Smooth muscle cell (in vitro differentiated cells): ENCODE results near the gene EDEM1. TPM values are rescaled to one million over a fixed set of nuclear protein-coding genes. Genes with fewer than 3 reads are reported as not detected.

Source experiments
- DNase-seq: peaks from one replicate; lab custom pipeline; 2025; ENCODE audit not compliant: unreplicated experiment; lab: John Stamatoyannopoulos, UW
- H2AFZ ChIP-seq: fragments of 200-600 bp; sonication (generic); 2 replicates; pipeline ENCODE4 v1.6.0; 2016; ENCODE audit warnings: antibody characterized with exemption, low read depth, mild to moderate bottlenecking
- H3F3A ChIP-seq: fragments of 200-600 bp; sonication (generic); 2 replicates; pipeline ENCODE4 v1.6.0; 2017; ENCODE audit warnings: antibody characterized with exemption, low read depth
- H3K27ac ChIP-seq: fragments of 200-600 bp; sonication (generic); 2 replicates; pipeline ENCODE4 v1.5.1; 2016; ENCODE audit warnings: low read depth, mild to moderate bottlenecking
- H3K27me3 ChIP-seq: fragments of 200-600 bp; sonication (generic); 2 replicates; pipeline ENCODE4 v1.6.1; 2016; ENCODE audit warnings: low read depth, mild to moderate bottlenecking
- H3K36me3 ChIP-seq: fragments of 200-600 bp; sonication (generic); 2 replicates; pipeline ENCODE4 v1.5.1; 2016; ENCODE audit warnings: low read depth
- H3K4me1 ChIP-seq: fragments of 200-600 bp; sonication (generic); 2 replicates; pipeline ENCODE4 v1.5.1; 2016; ENCODE audit warnings: low read depth
- H3K4me2 ChIP-seq: fragments of 200-600 bp; sonication (generic); 2 replicates; pipeline ENCODE4 v1.6.0; 2016; ENCODE audit warnings: mild to moderate bottlenecking
- H3K4me3 ChIP-seq: fragments of 200-600 bp; sonication (generic); 2 replicates; pipeline ENCODE4 v1.5.1; 2016; ENCODE audit warnings: mild to moderate bottlenecking
- H3K79me2 ChIP-seq: fragments of 200-600 bp; sonication (generic); 2 replicates; pipeline ENCODE4 v1.6.0; 2016; ENCODE audit warnings: low read depth, mild to moderate bottlenecking
- H3K9ac ChIP-seq: fragments of 200-600 bp; sonication (generic); 2 replicates; pipeline ENCODE4 v1.6.0; 2016; ENCODE audit warnings: low read depth
- H3K9me3 ChIP-seq: fragments of 200-600 bp; sonication (generic); replicated peaks from 2 replicates; pipeline ENCODE4 v1.5.1; 2016; ENCODE audit warnings: low read depth
- H4K20me1 ChIP-seq: fragments of 200-600 bp; sonication (generic); 2 replicates; pipeline ENCODE4 v1.6.0; 2016; ENCODE audit warnings: low read depth
- WGBS: methylation state at CpG from one replicate; pipeline ENCODE4 v1.1.7; 2016; ENCODE audit warnings: low lambda C conversion rate; 5-methylcytosine and 5-hydroxymethylcytosine counted together
- polyA plus RNA-seq: library from polyadenylated mRNA; unstranded; fragments of >200 nt; fragmentation: Nextera tagmentation; extraction: Ambion mirVana; gene quantifications from 2 replicates; pipeline ENCODE4 v1.2.1, GENCODE V29; 2016
- total RNA-seq: library from RNA; depleted of rRNA; stranded (reverse); fragments of >200 nt; gene quantifications from 2 replicates; pipeline ENCODE4 v1.2.3, GENCODE V29; 2014
- TF ChIP-seq, protein P1 (sequence below): fragments of 200-600 bp; sonication (generic); IDR thresholded peaks from 2 replicates; pipeline ENCODE4 v1.5.1; 2017; ENCODE audit warnings: borderline replicate concordance, mild to moderate bottlenecking, antibody characterized with exemption; ENCODE audit not compliant: insufficient read depth, poor library complexity, severe bottlenecking

Gene EDEM1
- total and polyA plus RNA-seq, 2 experiments from 2014 or later, result 29.0 to 43.6 TPM

DNA sequence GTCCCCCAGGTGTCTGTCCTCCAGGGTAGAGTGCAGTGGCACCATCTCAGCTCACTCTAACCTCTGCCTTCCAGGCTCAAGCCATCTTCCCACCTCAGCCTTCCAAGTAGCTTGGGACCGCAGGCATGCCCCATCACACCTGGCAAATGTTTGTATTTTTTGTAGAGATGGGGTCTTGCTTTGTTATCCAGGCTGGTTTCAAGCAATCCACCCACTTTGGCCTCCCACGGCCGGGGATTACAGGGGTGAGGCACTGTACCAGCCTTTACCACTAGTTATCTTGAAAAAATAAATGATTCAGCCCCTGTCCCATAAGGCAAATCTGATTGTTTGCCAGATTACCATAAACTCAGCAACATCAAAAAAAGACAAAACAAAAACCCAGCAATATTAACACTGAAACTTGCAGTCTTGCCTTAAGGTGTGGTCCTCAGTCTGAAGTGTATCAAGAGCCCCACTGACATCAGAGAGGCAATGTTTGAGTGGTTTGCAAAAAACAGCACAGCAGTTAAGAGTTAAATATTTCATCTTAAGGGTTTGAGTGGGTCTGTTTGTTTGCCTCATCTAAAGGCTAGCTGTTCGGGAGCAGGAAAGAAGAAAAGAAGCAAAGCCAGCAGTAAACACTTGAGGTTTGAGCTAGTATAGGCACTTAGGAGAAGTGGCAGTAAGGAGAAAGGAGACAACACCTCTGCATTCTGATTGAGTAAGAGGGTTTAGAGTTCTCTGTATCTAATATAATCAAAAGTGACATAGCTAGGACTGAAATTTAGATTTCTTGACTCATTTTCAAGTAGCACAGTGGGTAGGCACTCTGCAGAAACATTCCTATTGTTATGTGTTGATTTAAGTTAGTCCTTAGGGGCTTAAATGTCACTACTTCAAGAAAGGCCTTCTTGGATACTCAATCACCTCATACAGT lies 26.3 kb upstream of the EDEM1 start:
- Histone ChIP-seq H3K4me2 (peak overlapping the region; percentile 71), H3K27ac (peak overlapping the region; percentile 66), H2AFZ (no peak overlapping the region), H3K27me3 (no peaks in the 10 kb centered on the region), H3K9ac (no peak overlapping the region), H3K36me3 (no peaks in the 10 kb centered on the region), H3K9me3 (no peaks in the 10 kb centered on the region), H3F3A (no peaks in the 10 kb centered on the region), H3K4me1 (peaks cover 26% of the 10 kb centered on the region), H3K79me2 (peaks cover 99% of the 10 kb centered on the region), H3K4me3 (no peak overlapping the region), H4K20me1 (peaks cover 100% of the 10 kb centered on the region)
- 30% methylated on average over 4 of the region's 4 CpGs for WGBS
- no peak for DNase-seq
- TF ChIP-seq, protein P1, sequence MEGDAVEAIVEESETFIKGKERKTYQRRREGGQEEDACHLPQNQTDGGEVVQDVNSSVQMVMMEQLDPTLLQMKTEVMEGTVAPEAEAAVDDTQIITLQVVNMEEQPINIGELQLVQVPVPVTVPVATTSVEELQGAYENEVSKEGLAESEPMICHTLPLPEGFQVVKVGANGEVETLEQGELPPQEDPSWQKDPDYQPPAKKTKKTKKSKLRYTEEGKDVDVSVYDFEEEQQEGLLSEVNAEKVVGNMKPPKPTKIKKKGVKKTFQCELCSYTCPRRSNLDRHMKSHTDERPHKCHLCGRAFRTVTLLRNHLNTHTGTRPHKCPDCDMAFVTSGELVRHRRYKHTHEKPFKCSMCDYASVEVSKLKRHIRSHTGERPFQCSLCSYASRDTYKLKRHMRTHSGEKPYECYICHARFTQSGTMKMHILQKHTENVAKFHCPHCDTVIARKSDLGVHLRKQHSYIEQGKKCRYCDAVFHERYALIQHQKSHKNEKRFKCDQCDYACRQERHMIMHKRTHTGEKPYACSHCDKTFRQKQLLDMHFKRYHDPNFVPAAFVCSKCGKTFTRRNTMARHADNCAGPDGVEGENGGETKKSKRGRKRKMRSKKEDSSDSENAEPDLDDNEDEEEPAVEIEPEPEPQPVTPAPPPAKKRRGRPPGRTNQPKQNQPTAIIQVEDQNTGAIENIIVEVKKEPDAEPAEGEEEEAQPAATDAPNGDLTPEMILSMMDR, result no peak

DNA sequence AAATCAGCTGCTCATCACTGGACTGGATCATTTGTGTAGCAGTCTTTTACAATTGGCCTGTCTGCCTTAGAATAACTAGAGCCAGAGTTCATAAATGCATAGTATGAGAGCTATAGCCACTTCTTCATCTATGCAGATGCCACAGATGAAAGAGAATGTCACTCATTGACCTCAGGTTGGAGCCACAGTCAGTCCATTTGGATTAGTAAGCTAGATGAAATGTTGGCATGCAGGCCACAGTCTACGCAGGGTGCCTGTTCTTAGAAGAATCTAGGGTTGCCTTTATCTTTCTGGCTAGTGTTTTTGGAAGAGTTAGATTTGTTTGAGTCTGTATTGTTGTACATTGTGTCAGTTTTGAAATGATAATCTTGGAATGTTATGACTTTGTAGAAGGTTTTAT lies 25.4 kb upstream of the EDEM1 start:
- peak overlapping the region; percentile 71 for H3K4me2 ChIP-seq
- peaks cover 26% of the 10 kb centered on the region for H3K4me1 ChIP-seq
- no peak for DNase-seq
- H3K27me3 ChIP-seq, result no peaks in the 10 kb centered on the region
- no peak overlapping the region for H3K9ac ChIP-seq
- WGBS, result 39% methylated on average over 1 of the region's 1 CpG
- no peaks in the 10 kb centered on the region for H3K36me3 ChIP-seq
- H3K79me2 ChIP-seq, result peaks cover 99% of the 10 kb centered on the region
- H2AFZ ChIP-seq, result no peak overlapping the region
- H3K9me3 ChIP-seq, result no peaks in the 10 kb centered on the region
- peaks cover 100% of the 10 kb centered on the region for H4K20me1 ChIP-seq
- H3K4me3 ChIP-seq, result no peak overlapping the region
- peak overlapping the region; percentile 66 for H3K27ac ChIP-seq
- TF ChIP-seq, protein P1, result no peak
- no peaks in the 10 kb centered on the region for H3F3A ChIP-seq

DNA sequence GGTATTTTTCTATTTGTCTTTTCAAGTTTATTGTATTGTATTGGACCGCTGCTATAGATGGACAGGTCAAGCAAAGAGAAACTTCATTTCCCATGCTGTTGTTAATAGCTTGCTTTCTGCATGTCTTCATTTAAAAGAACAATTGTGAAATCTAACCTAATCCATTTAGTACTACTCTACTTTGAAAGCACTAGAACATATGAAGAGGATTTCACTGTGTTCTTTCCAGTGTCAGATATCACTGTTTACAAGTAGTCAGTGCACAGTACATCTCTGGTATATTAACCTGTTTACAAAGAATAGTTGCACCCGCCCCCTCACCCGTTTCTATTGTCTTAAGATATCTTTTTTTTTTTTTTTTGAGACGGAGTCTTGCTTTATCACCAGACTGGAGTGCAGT lies 21.8 kb upstream of the EDEM1 start:
- Histone ChIP-seq H3K4me3 (no peak overlapping the region), H2AFZ (no peak overlapping the region), H3K4me2 (no peak overlapping the region), H3K4me1 (peaks cover 18% of the 10 kb centered on the region), H3K79me2 (peaks cover 98% of the 10 kb centered on the region), H3K27ac (no peak overlapping the region), H3K27me3 (no peaks in the 10 kb centered on the region), H4K20me1 (peaks cover 99% of the 10 kb centered on the region), H3K9ac (no peak overlapping the region), H3K9me3 (no peaks in the 10 kb centered on the region), H3F3A (no peaks in the 10 kb centered on the region), H3K36me3 (no peaks in the 10 kb centered on the region)
- DNase-seq, result no peak
- WGBS, result 100% methylated on average over 4 of the region's 4 CpGs
- TF ChIP-seq, protein P1, result no peak
